IPS-NIHi11 (cell line): ENCODE data around the gene GTF2A1.
A peak's percentile ranks its signal among the peaks of the same experiment; 100 is the strongest.
"Not testable (repeated sequence)": the region's sequence is repeated elsewhere in the genome, so short reads cannot be mapped to it uniquely, and the experiment has no call there.

ENCODE experiments used
- DNase-seq: peaks from one replicate; pipeline ENCODE4 v3.0.0; 2012; ENCODE audit warnings: mixed read lengths, low spot score

GTF2A1 gene

DNA sequence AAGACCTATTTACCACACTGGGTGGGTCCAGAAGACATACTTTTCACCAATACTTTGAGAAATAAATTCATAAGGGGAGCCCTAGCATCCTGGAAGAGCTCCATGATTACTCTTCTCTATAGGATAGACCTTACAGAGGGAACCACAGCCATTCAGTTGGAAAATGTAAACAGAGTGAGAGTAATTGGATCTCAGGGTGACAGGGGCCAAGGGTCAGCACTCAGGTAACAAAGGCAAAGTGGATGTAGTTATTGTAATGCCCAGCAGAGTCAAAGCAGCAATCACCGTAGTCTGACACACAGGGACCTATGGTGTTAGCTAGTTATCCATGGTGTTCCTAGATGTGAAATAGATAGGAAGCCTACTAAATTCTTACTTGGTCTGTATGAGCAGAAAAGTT is 10.8 kb upstream of the GTF2A1 start:
- no peak for DNase-seq

DNA sequence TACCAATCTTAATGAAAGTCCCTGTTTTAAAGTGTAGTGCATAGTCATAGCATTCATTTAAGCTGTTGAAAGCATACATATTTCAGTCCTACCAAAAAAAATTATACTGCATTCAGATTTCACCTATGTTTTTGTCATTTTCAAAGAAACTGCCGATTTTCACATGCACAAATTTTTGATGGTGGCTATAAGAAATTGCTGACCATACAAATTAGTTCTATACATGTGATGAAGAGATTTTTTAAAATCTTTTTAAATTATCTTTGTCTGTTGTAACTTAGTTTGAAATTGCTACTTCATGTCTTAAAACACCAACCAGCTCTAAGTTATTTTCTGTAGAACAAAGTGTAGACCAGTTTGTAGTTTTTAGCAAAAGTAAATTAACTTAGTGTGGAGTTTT is 3.5 kb upstream of the GTF2A1 start:
- no peak for DNase-seq

DNA sequence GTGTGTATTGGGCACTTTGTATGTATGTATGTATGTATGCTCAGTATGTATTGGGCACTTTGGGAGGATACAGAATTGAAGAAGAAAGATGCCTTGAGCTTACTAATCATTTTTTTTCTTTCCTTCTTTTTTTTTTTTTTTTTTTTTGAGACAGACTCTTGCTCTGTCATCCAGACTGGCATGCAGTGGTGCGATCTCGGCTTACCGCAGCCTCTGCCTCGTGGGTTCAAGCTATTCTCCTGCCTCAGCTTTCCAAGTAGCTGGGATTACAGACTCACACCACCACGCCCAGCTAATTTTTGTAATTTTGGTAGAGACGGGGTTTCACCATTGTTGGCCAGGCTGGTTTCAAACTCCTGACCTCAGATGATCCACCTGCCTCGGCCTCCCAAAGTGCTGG is 3.0 kb upstream of the GTF2A1 start:
- DNase-seq = not testable (repeated sequence)

DNA sequence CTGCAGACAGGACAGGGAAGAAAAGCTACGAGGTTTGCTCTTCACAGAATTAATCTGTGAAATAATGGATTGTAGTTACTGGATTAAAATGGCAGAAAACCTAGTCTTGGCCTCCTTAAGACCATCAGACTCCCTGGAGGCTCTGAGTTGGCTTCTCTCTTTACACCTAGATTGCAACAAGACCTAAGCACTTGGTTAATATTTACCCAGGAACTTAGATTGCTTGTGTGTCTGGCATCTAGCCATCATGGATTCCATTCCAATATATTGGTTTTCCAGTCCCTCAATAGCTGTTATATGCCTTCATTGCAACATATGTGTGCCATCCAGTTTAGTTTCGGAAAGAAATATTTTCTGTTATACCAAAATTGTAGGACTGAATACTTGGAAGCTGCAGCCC is 1.9 kb upstream of the GTF2A1 start:
- DNase-seq = no peak

DNA sequence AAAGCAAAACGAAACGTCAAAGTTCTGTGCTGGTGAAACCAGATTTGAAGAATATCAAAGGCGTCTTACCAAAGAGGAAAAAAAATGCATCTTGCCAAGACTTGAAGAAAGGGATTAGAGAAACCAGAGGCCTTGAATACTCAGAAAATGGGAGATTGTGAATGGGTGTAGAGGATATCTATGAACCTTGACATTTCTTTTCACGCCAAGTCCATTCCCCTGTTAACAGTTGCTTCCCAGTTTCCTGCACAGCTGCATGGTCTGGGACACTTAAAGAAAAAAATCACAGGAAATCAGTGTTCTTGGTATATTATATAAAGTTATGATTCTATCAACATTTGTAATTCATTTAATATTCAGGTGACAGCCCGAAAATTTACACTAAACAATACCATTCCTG is 1.4 kb upstream of the GTF2A1 start:
- no peak for DNase-seq

DNA sequence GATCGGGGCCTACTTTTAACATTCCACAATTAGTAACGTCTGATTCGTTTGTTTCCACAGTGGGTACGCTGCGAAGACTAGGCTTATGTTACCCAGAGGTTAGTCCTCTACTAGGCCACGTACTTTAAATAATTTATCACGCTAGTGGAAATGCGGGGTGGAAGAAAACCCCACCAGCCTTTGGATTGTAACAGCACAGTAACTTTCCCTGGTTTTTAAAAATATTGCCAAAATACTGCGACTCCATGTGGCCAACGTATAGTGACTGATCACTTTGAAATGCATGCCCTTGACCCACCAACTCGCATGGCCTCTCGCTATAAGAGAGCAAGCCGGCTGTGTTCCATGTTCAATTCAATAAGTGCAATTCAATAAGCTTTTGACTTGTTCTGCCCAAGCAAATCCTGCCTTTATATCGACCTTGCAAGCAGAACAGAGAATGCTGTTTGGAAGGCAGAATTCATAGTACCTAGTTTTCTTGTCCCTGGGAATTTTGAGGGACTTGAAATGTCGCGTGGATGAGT is 882 bp upstream of the GTF2A1 start:
- DNase-seq = no peak

DNA sequence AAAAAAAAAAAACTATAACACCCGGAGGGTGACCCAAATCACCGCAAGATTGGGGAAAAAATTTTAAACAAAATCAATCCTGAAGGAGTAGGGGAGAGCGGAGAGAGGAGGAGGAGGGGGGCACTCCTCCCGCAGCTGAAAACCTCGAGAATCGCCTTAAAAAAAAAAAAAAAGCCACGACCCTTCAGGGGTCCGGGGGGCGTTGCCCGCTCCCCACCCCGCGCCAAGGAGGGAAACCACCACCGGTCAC is 254 bp downstream of the GTF2A1 start:
- no peak for DNase-seq

DNA sequence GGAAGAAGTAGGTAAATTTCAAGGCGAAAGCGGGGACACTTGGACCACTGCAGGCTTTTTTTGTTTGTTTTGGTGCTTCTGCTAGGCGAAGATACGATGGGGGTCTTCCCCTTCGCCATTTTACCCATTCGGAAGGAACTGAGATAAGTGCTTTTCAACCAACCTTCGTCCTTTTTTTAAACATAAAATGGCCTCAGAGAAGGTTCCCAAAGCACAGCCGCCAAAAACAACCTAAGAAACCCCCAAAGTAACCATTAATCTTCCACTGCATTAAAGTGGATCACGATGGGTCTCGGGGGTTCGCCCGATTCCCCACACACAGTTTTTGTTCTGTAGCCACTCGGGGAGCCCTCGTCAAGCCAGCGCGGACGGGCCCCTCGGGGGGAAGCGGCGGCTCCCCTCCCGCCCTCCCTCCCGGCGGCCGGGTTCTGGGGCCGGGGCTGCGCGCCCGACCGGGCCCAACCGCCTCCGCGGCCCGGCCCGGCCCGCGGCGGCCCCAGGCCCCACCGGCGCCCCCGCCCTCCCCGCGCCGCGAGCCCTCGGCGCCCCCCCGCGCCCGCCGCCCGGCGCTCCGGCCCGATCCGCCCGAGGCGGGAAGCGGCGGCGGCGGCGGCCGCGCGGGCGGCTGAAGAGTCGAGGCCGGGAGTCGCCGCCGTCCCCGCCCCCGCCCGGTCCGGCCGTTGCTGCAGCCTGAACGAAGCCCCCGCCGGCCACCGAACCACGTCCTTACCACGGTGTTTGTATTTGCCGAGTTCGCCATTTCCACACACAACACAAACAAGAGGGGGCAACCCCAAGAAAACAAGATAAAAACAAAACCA is 790 bp downstream of the GTF2A1 start:
- peak; percentile 27 for DNase-seq

DNA sequence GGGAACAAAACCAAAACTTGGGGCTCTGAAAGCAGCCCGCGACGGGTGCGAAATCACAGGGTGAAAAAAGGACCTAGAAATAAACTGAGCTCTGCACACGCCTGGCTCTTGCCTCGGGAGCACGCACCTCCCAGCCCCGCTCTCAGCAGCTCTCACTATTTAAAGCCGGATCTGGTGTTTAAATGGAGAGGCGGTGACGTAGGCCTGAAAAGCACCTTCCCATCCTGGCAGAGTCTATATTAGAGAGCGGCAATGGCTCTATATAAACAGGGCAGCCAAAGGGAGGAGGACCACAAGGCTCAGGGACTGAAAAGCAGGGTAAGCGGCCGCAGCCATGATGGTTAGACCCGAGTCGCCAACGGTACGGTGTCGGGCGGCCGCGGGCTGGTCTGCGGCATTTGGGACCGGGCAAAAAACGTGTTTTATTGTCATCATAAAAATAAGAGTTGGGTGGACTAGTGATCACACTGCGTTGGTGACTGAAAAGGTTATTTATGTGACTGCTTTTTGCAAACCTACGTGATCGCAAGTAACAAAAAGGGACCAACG is 1.5 kb downstream of the GTF2A1 start:
- DNase-seq = peak; percentile 83

DNA sequence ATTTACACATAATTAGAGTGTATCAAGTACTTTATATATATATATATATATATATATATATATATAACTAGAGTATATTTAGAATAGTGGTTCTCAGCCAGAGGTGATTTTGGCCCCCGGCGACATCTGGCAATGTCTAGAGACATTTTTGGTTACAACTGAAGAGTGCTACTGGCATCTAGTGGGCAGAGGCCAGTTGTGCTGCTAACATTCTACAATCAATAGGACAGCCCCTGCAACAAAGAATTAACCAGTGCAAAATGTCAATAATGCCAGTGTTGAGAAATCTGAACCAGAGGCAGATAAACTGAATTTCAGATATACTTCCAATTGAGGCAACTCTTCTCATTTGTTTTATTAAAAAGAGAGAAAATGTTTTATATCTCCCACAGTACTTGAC is 8.9 kb downstream of the GTF2A1 start:
- no peak for DNase-seq

DNA sequence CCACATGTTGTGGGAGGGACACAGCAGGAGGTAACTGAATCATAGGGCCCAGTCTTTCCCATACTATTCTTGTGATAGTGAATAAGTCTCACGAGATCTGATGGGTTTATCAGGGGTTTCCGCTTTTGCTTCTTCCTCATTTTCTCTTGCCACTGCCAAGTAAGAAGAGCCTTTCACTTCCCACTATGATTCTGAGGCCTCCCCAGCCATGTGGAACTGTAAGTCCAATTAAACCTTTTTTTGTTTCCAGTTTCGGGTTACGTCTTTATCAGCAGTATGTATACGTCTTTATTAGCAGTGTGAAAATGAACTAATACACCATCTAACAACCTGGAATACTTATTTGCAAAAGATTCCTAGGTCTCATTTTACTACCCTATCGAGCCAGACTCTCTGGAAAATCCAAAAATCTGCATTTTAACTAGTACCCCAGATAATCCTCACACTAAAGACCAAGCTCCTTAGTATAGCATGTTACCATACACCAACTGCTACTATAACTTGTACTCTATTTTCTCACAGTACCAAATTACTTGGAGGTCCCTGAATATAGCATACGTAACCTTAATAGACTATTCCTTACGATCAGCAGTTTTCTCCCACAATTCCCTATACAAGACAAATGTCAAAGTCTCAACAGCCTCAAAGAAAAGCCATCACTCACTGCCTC is 11.5 kb downstream of the GTF2A1 start:
- no peak for DNase-seq

DNA sequence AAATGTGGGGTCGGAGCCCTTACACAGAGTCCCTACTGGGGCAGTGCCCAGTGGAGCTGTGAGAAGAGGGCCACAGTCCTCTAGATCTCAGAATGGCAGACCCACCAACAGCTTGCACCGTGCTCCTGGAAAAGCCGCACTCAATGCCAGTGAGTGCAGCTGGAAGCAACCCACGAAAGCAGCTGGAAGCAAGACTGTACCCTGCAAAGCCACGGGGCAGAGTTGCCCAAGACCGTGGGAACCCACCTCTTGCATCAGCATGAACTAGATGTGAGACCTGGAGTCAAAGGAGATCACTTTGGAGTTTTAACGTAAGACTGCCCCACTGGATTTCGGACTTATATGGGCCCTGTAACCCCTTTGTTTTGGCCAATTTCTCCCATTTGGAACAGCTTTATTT is 12.3 kb downstream of the GTF2A1 start:
- DNase-seq = no peak

DNA sequence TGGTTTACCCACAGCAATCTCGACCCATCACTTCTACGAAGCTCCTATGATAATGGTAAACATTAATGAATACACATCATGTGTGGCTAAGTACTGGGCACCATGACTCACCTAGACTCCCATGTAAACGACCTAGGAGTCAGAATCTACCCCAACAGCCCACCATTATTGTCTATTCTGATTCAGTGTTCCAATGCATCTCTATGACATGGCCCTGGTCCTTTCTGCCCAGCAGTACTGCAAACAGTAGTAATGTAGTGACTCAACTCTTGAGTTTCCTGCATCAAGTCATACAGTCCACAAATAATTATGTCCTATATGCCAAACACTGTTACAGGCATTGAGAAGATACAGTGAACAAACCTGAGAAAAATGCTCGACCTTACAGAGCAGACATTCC is 14.6 kb downstream of the GTF2A1 start:
- no peak for DNase-seq

DNA sequence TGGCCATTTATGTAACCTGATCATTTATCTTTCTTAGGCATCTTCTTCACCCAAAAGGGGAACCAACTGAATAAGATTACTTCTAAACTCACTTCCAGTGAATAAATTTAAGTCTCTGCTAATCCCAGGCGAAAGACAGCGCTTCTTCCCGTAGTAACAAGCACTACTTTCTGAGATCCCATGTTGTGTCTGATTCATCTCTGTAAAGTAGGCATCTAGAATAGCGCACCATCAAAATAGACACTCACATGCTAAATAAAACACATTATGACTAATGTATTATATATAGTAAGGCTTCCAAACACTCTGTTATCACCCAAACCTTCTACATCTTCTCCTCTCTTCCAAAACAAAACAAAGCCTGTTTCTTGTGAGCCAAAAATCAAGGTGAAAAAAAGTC is 15.1 kb downstream of the GTF2A1 start:
- no peak for DNase-seq

DNA sequence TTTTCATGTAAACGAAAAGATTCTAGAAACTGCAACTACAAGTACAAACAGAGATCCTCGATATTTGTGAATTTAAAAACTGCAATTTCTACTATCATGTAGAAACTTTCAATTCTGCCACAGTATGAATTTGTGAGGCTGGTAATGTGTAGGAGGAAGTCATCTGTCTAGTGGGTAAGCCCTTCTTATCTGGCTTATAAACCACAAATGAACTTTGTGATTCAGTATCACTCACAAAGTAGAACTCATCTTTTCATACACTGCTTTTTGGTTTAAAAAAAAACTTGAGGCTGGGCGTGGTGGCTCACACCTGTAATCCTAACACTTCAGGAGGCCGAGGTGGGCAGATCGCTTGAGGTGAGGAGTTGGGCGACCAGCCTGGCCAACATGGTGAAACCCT is 20.7 kb downstream of the GTF2A1 start:
- DNase-seq = no peak

DNA sequence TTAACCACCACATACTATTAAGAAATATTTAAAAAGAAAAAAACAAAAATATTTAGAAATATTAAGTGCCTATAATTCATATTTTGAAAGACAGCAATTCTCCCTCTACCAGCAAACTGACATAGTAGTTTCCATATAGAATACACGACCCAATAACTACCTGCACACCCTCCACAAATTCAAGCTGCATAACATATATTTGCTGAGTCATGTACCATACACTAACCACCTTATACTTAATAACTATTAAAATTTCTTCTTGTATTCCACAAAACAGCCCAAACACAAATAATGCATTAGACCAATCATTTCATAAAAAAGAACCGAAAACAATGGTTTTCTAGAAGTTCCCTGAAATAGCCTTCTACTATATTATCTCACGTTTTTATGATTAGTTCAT is 21.7 kb downstream of the GTF2A1 start:
- DNase-seq = no peak

DNA sequence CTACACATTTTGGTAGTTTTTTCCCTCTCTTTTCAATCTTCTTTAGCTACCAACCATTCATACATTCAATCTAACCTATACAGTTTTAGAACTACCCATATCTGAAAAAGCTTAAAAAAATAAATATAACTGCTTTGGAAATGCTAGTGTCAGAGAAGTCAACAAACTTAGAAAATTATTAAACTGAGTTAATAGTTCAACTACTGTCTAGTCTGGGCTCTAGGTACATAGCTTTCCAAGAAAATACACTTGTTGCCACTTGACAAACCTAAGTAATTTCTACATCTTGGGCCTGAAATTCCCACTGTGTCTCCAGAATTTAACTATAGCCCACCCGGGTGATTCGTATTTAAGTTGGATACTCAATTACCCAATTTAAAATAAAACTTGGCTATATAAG is 22.1 kb downstream of the GTF2A1 start:
- no peak for DNase-seq

DNA sequence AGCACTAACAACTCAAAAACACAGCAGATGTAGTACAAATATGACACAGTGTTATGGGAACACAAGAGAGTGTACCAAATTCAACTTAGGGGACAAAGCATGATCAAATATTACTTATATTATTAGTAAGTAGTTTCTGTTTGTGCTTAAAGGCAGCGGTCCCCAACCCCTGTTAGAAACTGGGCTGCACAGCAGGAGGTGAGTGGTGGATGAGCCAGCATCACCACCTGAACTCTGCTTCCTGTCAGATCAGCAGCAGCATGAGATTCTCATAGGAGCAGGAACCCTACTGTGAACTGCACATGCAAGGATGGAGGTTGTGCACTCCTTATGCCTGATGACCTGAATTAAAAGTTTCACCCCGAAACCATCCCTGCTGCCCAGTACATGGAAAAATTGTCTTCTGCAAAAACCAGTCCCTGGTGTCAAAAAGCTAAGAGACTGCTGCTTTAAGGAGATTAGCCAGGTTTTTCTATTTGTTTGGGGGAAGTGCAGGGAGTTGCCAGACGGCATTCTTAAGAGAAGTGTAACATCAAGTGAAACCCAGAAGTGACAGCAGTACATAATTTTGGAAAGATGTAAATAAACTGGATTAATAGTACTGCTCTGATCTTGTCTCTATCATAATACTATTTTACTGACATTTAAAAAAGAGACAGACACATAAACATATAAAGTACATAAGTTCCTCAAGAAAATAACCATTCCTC is 26.7 kb downstream of the GTF2A1 start:
- no peak for DNase-seq

DNA sequence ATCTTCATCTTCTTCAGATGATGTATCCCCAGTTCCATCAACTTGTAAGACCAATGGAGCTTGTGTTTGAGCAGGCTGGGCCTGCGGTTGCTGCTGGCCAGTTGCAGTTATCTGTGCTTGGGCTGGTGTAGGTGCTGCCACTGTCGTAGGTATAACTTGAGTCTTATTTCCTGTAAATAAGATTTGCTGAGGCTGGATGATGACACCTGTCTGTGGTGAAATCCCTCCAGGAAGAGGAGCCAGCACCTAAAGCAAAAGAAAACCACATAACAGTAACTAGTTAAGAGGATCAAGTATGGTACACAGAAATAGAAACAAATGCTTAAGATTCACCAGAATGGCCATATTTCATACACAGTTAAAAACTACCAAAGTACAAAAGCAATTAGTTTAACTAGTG is 28.2 kb downstream of the GTF2A1 start:
- no peak for DNase-seq

DNA sequence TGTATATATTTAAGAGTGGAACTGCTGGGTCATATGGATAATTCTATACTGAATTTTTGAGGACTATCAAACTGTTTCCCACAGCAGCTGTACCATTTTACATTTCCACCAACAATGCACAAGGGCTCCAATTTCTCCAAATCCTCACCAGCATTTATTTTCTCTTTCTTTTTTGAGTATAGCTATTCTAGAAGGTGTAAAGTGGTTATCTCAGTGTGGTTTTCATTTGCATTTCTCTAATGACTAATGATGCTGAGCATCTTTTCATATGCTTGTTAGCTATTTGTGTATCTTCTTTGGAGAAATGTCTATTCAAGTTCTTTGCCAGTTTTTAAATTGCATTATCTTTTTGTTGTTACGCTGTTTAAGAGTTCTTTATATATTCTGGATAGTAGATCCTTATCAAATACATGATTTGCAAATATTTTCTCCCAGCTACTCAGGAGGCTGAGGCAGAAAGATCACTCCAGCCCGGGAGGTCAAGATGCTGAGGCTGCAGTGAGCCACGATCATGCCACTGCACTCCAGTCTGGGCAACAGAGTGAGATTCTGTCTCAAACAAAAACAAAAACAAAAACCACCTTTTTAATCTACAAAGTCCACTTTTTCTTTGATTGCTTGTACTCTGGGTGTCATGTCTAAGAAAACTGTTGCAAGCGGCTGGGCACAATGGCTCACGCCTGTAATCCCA is 32.8 kb downstream of the GTF2A1 start:
- no peak for DNase-seq

DNA sequence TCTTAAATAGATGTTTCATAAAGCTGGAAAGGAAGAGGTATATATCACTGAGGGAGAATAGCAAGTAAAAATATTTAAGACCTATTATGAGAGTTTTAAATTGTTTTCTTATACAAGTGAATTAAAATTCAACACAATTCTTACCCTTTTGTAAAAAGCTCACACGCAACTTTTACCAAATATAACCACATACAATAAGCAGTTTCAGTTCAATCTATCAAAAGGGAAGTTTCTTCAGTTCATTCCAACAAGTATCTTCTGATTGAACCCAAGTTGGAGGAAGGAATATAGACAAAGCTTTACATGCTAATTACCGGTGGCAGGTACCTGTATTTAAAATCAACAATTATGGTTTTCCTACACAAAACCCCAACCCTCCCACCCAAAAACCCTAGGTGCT is 41.1 kb downstream of the GTF2A1 start:
- DNase-seq = no peak

DNA sequence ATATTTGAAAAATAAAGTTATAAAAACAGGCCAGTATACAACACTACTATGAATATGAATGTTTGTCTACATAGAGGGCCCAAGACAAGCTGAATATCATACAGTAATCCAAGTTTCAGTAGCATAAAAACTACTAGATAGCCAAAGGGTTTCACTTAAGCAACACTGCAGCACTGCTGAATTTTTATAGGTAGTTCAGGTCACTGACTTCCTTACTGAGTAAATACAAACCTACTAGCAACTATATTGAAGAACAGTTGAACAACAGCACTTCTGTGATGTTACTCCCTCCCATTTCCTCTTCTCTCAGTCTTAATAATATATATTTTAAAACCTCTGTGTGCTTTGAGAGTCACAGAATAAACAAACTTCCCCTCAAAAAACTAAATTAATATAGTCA is 42.7 kb downstream of the GTF2A1 start:
- no peak for DNase-seq
